Right lobe of liver (tissue), 4 donors: Measurements from ENCODE around the gene ALS2.

ENCODE experiments used
- POLR2A ChIP-seq: fragments of 450-650 bp; IDR thresholded peaks from one replicate; pipeline ENCODE4 v1.6.1; 2017; ENCODE audit warnings: antibody characterized with exemption, mild to moderate bottlenecking
- TF ChIP-seq, protein P1 (sequence below), 4 donors: fragments of 200-600 bp in 3 of 4; fragments of 450-650 bp in 1 of 4; IDR thresholded peaks; one replicate each; pipeline versions ENCODE4 v1.5.1 to v1.8.0; 2016 to 2022; ENCODE audit warnings: antibody characterized with exemption in 4 of 4, mild to moderate bottlenecking in 2 of 4
- donor health status: DM: no; HTN: no; CAD: no.
- donor health status: DM: no; HTN: no; CAD: no.
- donor health status: DM: no; HTN: yes; CAD: no.

DNA sequence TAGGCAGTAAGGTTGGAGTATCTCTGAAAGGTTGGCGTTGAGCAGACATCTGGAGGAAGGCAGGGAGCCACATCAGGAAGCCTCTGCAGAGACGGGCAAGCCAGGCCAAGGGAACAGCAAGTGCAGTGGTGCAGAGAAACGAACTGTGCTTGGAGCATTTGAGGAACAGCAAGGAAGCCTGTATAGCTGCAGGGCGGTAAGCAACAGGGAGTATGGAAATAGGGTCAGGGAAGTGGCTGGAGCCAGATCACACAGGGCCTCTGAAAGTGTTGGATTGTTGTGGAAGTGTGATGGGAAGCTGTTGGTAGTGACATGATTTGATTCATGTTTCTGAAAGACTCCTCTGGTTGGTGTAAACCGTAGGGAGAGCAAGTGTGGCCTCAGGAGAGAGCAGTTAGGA is 124.0 kb downstream of the ALS2 start:
- TF ChIP-seq, protein P1, sequence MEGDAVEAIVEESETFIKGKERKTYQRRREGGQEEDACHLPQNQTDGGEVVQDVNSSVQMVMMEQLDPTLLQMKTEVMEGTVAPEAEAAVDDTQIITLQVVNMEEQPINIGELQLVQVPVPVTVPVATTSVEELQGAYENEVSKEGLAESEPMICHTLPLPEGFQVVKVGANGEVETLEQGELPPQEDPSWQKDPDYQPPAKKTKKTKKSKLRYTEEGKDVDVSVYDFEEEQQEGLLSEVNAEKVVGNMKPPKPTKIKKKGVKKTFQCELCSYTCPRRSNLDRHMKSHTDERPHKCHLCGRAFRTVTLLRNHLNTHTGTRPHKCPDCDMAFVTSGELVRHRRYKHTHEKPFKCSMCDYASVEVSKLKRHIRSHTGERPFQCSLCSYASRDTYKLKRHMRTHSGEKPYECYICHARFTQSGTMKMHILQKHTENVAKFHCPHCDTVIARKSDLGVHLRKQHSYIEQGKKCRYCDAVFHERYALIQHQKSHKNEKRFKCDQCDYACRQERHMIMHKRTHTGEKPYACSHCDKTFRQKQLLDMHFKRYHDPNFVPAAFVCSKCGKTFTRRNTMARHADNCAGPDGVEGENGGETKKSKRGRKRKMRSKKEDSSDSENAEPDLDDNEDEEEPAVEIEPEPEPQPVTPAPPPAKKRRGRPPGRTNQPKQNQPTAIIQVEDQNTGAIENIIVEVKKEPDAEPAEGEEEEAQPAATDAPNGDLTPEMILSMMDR (IDR thresholded peaks at IDR 0.05), result no peak
- no peak for TF ChIP-seq POLR2A
